RWPE2 (cell line): ENCODE measurements around the gene BCORL1.

ENCODE experiments used
- ATAC-seq: fragments of 200-7000 bp; cut with Tn5 transposase; 3 replicates; pipeline ENCODE4 v1.9.1; 2021; ENCODE audit warnings: low read depth
- DNase-seq: peaks from one replicate; pipeline ENCODE4 v3.0.0-alpha.2; 2020; ENCODE audit warnings: low spot score
- H3K27ac ChIP-seq: fragments of 450-650 bp; 2 replicates; pipeline ENCODE4 v1.5.1; 2017; ENCODE audit warnings: mild to moderate bottlenecking; ENCODE audit not compliant: poor library complexity, severe bottlenecking
- H3K27me3 ChIP-seq: fragments of 250-450 bp; sonication (Bioruptor Pico); 2 replicates; pipeline ENCODE4 v1.5.1; 2021; ENCODE audit warnings: mild to moderate bottlenecking, moderate library complexity; ENCODE audit not compliant: insufficient read depth, poor library complexity, severe bottlenecking
- H3K36me3 ChIP-seq: fragments of 250-450 bp; sonication (Bioruptor Pico); 2 replicates; pipeline ENCODE4 v1.5.1; 2020; ENCODE audit warnings: low read depth, mild to moderate bottlenecking, moderate library complexity
- H3K4me1 ChIP-seq: fragments of 250-450 bp; sonication (Bioruptor Pico); 2 replicates; pipeline ENCODE4 v1.5.1; 2021; ENCODE audit warnings: mild to moderate bottlenecking, moderate library complexity; ENCODE audit not compliant: insufficient read depth, poor library complexity, severe bottlenecking
- H3K4me3 ChIP-seq: fragments of 250-450 bp; sonication (Bioruptor Pico); 2 replicates; pipeline ENCODE4 v1.5.1; 2021; ENCODE audit warnings: mild to moderate bottlenecking, moderate library complexity; ENCODE audit not compliant: severe bottlenecking
- H3K9me3 ChIP-seq: fragments of 250-450 bp; sonication (Bioruptor Pico); 2 replicates; pipeline ENCODE4 v1.5.1; 2021; ENCODE audit warnings: mild to moderate bottlenecking, moderate library complexity; ENCODE audit not compliant: severe bottlenecking
- CTCF ChIP-seq: fragments of 450-650 bp; IDR thresholded peaks from one replicate; pipeline ENCODE4 v1.5.1; 2017; ENCODE audit warnings: mild to moderate bottlenecking, moderate library complexity; ENCODE audit not compliant: poor library complexity, severe bottlenecking

Gene BCORL1

DNA sequence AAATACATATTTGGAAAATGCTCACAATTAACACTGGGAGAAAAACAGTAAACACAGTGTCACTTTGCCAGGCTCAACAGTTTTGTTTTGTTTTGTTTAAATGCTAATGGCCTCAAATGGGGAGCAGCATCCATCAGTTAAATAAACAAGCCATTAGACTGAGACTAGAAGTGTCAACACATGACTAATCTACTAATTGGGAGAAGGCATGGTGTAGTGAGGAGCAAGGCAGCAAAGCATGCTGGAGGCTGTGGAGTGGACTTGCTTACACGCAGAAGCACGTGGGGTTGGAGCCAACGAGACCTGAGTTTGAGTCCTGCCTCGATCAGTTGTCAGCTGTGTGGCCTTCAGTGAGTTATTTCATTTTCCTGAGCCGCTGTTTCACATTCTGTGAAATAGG, 47.5 kb upstream of the BCORL1 start:
- ATAC-seq (no peak), DNase-seq (no peak)
- Histone ChIP-seq H3K27ac (no peak overlapping the region), H3K9me3 (no peaks in the 10 kb centered on the region), H3K4me1 (no peaks in the 10 kb centered on the region), H3K36me3 (no peaks in the 10 kb centered on the region), H3K4me3 (no peak overlapping the region), H3K27me3 (no peaks in the 10 kb centered on the region)
- no peak for TF ChIP-seq CTCF

DNA sequence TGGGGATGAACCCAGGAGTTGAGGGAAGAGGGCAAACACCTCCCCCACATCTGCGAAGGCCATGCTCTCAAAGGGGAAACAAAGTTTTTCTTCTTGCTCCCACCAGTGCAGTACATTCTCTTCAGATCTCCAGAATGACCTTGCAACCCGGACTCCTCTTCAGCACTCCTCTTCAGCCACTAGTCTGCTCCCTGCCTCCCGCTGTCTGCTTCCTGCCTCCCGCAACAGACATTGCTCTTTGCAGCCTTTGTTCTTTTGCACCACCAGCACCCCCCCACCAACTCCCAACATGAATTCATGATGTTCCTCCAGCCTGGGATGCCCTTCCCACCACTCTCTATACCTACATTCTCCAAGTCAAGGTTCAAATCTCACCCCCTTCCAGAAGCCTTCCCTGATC, 44.4 kb upstream of the BCORL1 start:
- no peaks in the 10 kb centered on the region for H3K9me3 ChIP-seq
- no peaks in the 10 kb centered on the region for H3K36me3 ChIP-seq
- H3K4me1 ChIP-seq: no peaks in the 10 kb centered on the region
- TF ChIP-seq CTCF: no peak
- H3K27ac ChIP-seq: no peak overlapping the region
- ATAC-seq: no peak
- H3K4me3 ChIP-seq: no peak overlapping the region
- DNase-seq: no peak
- no peaks in the 10 kb centered on the region for H3K27me3 ChIP-seq

GRCh38 chrX:129939986-129940385, 42.4 kb upstream of the BCORL1 start:
- Histone ChIP-seq H3K4me1 (no peaks in the 10 kb centered on the region), H3K27ac (no peak overlapping the region), H3K4me3 (no peak overlapping the region), H3K36me3 (no peaks in the 10 kb centered on the region), H3K27me3 (no peaks in the 10 kb centered on the region), H3K9me3 (no peaks in the 10 kb centered on the region)
- no peak for DNase-seq
- no peak for ATAC-seq
- TF ChIP-seq CTCF: no peak

DNA sequence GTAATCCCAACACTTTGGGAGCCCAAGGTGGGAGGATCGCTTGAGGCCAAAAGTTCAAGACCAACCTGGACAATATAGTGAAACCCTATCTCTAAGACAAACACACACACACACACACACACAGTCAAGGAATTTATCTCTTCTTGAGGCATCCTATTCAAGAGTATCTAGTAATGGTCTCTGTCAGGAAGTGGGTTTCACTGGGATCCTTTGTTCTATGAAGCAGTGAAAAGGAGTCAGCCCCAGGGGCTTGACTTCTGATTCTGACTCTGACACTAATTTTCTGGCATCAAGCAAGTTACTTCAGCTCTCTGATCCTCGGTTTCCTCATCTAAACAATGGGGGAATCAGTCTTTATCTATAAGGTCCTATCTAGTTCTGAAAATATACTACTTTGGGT, 41.7 kb upstream of the BCORL1 start:
- Histone ChIP-seq H3K4me1 (no peaks in the 10 kb centered on the region), H3K36me3 (no peaks in the 10 kb centered on the region), H3K27ac (no peak overlapping the region), H3K9me3 (no peaks in the 10 kb centered on the region), H3K4me3 (no peak overlapping the region), H3K27me3 (no peaks in the 10 kb centered on the region)
- ATAC-seq (no peak), DNase-seq (no peak)
- TF ChIP-seq CTCF: no peak

DNA sequence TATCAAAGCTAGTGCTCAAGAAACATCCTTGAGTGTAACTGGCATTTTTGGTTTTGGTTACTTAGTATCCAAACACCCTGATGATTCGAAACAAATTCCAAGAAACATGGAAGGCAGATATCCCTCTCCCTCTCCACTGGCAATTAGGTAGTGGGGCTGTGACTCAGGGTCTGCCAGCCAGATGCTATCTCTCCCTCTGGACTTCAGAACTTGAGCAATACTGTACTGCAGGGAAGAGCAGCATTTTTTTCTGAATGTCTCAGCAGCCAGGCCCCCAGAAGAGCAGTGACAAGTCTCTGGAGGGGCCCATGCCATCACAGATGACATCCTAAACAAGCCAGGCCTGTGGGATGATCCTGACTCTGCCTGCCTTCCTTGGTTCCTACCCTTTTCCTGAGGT, 37.3 kb upstream of the BCORL1 start:
- Histone ChIP-seq H3K27ac (no peak overlapping the region), H3K4me1 (no peaks in the 10 kb centered on the region), H3K27me3 (no peaks in the 10 kb centered on the region), H3K36me3 (no peaks in the 10 kb centered on the region), H3K4me3 (no peak overlapping the region), H3K9me3 (no peaks in the 10 kb centered on the region)
- ATAC-seq (no peak), DNase-seq (no peak)
- TF ChIP-seq CTCF: no peak
